HG02588 (cell line): Measurements from ENCODE around the gene RASSF10.
"Not testable (repeated sequence)": the region's sequence is repeated elsewhere in the genome, so short reads cannot be mapped to it uniquely, and the experiment has no call there.

Experiments
- ATAC-seq: cut with Tn5 transposase; IDR thresholded peaks from one replicate; pipeline ENCODE4 v1.9.1; 2021; ENCODE audit warnings: mild to moderate bottlenecking, moderate library complexity; ENCODE audit not compliant: unreplicated experiment

RASSF10 gene

DNA sequence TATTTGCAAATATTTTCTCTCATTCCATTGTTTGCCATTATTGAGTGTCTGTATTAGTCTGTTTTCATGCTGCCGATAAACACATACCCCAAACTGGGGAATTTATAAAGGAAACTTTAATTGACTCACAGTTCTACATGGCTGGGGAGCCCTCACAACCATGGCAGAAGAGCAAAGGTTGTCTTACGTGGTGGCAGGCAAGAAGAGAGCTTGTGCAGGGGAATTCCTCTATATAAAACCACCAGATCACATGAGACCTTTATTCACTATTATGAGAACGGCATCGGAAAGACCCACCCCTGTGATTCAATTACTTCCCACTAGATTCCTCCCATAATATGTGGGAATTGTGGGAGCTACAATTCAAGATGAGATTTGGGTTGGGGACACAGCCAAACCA, 10.2 kb downstream of the RASSF10 start:
- ATAC-seq: no peak

GRCh38 chr11:13023423-13023822, 14.3 kb downstream of the RASSF10 start:
- ATAC-seq: no peak

DNA sequence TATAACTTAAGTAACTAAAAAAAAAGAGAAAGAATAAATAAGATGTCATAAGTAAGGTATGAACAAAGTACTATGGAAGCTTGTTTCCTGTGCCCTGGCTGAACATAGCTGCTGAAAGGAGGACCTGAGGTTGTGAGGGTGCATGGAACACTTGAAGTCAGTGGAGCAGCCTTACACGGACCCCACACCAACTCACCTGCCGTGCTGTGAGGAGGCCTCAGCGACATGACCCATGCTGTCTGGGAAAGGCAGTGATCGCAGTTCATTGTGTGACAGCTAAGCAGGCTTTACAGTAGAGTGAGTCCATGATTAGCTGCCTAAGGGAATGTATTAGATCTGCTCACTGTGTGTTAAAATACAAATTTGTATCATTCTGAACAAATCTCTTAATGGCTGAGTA, 17.6 kb downstream of the RASSF10 start:
- no peak for ATAC-seq

GRCh38 chr11:13028322-13028721, 19.2 kb downstream of the RASSF10 start:
- ATAC-seq: no peak

DNA sequence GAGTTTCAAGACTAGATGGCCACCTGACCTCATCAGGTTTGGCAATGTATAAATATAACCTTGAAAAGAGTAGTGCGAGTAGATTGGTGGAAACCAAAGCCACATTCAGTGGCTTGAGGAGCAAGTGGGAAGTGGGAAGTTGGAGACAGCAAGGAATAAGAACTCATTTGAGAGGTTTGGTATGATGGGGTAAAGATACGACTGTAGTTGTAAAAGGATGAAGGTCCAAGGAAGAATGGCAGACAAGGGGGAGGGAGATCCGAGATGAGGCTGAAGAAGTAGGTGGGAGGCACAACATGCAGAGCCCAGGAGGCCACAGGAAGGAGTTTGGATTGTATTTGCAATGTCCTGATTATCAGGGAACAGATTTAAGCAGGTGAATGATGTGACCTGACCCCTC, 20.8 kb downstream of the RASSF10 start:
- no peak for ATAC-seq

DNA sequence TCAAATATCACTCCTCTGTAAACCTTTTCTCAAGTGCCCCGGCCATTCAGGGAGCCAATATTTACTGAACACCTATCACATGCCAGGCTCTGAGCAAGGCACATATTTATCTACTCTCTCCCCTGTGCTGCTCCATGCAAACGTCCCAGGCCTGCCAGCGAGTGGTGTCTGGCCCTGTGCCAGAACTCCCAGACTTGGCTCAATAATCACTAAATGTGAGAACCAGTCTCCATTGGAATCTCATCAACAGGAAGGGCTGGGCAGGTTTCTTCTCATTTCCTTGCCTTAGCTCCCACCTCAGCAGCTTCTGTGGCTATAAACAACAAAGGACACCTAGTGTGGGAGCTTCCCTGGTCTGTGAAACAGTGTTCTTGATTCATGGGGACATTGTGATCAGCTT, 21.7 kb downstream of the RASSF10 start:
- no peak for ATAC-seq

GRCh38 chr11:13031349-13031748, 22.2 kb downstream of the RASSF10 start:
- no peak for ATAC-seq

DNA sequence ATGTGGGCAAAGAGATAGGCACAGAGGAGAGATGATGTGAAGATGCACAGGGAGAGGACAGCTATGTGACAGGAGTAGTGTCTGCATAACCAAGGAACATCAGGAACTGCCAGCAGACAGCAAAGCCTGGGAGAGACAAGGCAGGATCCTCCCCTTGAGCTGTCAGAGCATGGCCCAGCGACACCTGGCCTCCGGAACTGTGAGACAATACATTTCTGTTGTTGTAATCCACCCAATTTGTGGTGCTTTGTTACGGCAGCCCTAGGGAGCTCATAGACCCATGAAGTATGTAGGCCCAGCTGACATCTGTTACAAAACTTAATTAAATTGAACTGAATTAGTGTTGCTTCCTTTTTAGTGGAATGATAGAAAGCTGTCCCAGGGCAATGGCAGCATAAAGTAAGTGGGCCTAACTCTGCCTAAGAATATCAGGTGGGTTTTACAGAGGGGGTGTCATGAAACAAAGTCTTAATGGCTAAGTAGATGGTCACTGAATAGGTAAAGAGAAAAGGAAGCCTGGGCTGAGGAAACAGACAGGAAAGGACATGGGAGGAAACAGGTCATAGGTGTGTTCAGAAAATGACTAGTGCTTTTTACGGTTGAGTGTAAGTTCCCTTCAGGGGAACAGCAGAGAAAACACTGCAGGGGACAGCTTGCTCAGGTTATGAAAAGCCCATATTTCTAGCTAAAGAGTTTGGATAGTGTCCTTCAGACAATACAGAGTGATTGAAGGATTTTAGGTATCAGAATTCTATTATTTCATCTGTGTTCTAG, 24.8 kb downstream of the RASSF10 start:
- ATAC-seq: no peak

DNA sequence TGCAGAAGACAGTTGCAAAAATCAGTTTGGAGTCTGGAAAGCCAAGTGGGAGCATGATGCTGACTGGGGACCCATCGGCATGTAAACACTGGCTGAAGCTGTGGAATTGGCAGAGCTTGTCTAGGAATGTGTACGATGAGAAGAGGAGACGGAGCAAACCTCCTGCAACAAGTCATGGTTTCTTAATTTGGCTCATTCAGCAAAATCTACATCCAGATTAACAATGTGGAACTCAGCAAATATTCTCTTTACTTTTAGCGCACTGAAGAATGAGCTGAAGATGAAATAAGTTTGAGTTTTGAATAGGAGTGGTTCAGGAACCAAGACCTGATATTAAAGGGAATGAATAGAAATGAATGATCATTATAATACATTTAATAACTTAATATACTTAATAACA, 26.6 kb downstream of the RASSF10 start:
- no peak for ATAC-seq

DNA sequence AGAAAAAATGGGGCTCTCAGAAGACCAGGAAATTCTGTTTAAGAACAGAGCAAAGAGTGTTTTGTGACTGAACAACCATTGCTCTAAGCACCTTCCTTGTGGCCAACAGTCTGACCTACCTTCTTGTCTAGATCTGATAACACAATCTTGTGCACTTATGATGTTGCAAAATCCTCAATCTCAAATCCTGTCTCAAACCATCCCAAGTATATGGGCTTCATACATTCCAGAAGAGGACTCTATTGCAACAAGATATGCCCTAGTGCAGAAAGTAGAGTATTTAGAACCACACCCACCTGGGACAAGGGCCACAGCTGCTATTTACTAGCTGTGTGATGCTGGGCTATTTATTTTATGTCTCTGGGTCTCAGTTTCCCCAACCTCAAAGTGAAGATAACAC, 27.1 kb downstream of the RASSF10 start:
- no peak for ATAC-seq

GRCh38 chr11:13038366-13038765, 29.2 kb downstream of the RASSF10 start:
- ATAC-seq: no peak

- ATAC-seq: no peak
Measured at GRCh38 chr11:13039126-13039525, 30.0 kb downstream of the RASSF10 start.

GRCh38 chr11:13040969-13041561, 31.9 kb downstream of the RASSF10 start:
- ATAC-seq: no peak

- no peak for ATAC-seq
Measured at GRCh38 chr11:13042873-13043342, 33.8 kb downstream of the RASSF10 start.

- no peak for ATAC-seq
Measured at GRCh38 chr11:13043912-13044628, 35.0 kb downstream of the RASSF10 start.

- not testable (repeated sequence) for ATAC-seq
Measured at GRCh38 chr11:13045089-13045488, 36.0 kb downstream of the RASSF10 start.

DNA sequence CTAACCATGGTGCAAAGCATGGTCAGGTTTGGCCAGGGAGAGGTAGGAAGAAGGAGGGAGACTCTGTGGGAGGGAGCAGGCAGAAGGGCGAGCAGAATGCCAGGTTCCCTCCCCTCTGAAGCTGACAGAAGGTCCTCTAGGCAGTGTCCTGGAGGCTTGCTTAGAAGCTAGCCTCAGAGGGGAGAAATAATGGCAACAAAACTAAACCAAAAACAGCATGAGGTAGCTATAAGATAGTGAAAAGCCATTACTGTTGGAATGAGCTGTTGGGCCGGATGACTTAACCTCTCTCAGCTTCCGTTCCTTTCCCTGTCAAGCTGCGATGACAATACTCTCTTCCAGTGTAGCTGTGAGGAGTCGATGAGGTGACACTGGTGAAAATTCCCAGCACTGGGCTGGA, 36.6 kb downstream of the RASSF10 start:
- no peak for ATAC-seq

DNA sequence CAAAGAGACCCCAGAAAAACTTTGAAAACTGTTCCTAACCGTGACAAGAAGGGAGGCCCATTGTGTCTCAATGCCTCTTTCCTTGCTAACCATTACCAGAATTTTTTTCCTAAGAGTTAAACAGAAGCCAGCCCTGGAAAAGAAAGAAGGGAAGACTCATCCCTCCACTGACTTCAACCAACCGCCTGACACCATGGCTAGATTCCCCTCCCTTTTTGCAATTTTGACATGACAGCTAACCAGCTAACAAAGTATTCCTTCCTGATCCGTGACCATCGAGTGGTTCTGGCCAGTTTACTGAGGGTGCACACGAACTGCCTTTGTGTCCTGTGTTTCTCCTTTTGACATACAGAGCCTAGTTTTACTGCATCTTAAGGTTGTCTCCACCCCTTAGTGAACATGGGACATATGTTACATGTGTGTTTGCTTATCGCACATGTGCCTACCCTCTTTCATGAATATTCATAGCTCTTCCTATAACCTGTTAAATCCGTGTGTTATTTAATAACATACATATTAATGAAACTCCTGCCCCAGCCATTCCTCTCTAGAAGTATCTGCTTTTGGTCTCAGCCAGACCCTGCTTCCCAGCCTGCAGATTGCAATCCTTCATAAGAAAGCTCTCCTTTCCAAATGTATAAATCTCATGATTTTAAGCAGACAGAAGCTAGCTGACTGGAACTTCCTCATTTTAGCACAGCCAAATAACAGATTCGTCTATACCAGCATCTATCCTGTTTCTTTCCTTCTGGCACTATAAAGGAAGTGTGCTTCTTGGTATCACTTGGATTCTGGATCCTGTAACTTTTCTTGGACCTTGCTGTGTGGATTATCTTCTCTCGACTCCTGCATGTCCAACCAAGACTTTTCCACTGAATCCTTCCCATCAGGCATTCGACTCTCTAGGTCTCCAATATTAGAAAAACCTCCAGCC, 37.8 kb downstream of the RASSF10 start:
- ATAC-seq: no peak

DNA sequence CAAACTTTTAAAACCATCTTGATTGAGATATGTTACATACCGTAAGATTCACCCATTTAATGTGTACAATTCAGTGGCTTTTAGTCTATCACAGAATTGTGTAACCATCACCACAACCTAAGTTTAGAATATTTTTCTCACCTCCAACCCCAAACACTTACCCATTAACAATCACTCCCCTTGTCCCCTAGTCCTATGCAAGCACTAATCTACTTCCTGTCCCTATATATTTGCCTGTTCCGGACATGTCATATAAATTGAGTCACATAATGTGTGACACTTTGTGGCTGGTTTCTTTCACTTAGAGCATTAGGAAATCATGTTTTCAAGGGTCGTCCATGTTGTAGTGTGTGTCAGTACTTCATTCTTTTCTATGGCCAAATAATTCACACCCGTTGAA, 38.8 kb downstream of the RASSF10 start:
- ATAC-seq: no peak

DNA sequence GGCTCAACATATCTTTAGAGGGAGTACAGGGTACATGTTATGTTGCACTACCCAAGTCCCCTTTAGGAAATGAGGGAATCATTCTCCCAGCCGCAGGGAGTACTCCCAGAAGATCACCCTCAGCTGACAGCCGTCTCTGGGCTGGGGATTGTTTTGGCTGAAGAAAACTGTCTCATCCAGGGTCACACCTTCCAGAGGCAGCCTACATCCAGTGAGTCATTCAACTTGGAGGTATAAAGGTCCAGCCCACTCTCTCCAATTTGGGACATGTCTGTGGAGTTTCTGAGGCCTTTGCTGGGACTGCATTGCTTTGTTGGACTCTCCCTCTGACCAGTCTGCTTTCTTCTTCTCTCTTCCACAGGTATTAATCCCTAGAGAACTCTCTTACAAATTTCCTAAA, 42.1 kb downstream of the RASSF10 start:
- ATAC-seq: no peak

DNA sequence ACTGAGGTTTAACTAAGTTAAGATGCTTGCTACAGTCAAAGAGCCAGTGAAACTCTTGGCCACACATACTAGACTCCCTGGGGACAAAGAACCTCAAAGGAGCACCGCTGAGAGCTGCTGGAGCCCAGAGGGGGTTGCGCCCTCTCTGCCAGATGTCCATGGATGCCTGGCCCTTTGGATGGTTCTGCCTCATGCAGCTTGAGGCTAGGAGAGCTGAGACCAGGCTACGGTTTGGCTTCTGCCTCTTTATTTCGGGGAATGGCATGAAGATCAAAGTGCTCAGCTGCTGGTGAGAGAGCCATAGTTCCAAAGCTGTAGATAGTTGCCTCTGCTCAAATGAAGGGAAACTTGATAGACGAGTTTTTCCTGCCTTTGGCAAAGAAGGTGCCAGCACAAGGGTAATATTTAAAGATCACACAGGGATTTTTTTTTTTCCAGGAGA, 43.0 kb downstream of the RASSF10 start:
- ATAC-seq: no peak
